K562 (cell line): ENCODE data around the gene MATCAP1. TPM values are rescaled to one million over a fixed set of nuclear protein-coding genes. Genes with fewer than 3 reads are reported as not detected.

Experiments used
- ATAC-seq: fragments of 200-7000 bp; cut with Tn5 transposase; 3 replicates; pipeline ENCODE4 v1.9.1; 2020; ENCODE audit warnings: moderate library complexity
- BruUV-seq: library from RNA; stranded (reverse); fragments of 400-500 nt; replicated peaks from 2 replicates; lab custom pipeline; 2021; lab: Mats Ljungman, UMichigan
- CTCF ChIA-PET: fragments of 300-600 bp; formaldehyde crosslinking; extraction: SDS; loops from one replicate; lab custom pipeline; 2021; ENCODE audit warnings: low intra/inter-chr PET ratio; lab: Yijun Ruan, JAX
- POLR2A ChIA-PET: fragments of 300-600, 350-650 bp; sonication (Branson Sonifier 250); formaldehyde crosslinking; extraction: SDS; loops from one replicate; lab custom pipeline; 2021; ENCODE audit warnings: antibody characterized with exemption, inconsistent platforms; lab: Yijun Ruan, JAX
- DNase-seq, 4 experiments: peaks; one replicate each; pipeline versions ENCODE4 v3.0.0 to v3.0.0-alpha.2; 2011 to 2018; ENCODE audit warnings: low spot score in 3 of 4, mixed read lengths in 3 of 4; ENCODE audit errors: extremely low read depth in 1 of 4
- FAIRE-seq: peaks from 2 replicates; lab custom pipeline; 2011; peaks lifted over from hg19 to GRCh38; lab: Jason Lieb, UNC
- H2AFZ ChIP-seq: 2 replicates; pipeline ENCODE4 v1.6.0; 2011; ENCODE audit warnings: low read depth, low read length, control low read depth, inconsistent platforms
- H3K27ac ChIP-seq: fragments of 200-600 bp; 3 replicates; pipeline ENCODE4 v1.8.0; 2011; ENCODE audit warnings: low read depth, mild to moderate bottlenecking, control low read depth, inconsistent platforms, low read length, moderate library complexity, mixed read lengths; ENCODE audit errors: extremely low read depth
- H3K27me3 ChIP-seq, 2 experiments: fragments of 300-600 bp in 1 of 2; 2 replicates in 1 of 2; 3 replicates in 1 of 2; pipeline versions ENCODE4 v1.6.0 to v1.8.0; 2011; ENCODE audit warnings: inconsistent platforms in 2 of 2, low read length in 2 of 2, mild to moderate bottlenecking in 1 of 2, mixed read lengths in 1 of 2, moderate library complexity in 1 of 2; ENCODE audit not compliant: control insufficient read depth in 2 of 2, insufficient read depth in 2 of 2
- H3K36me3 ChIP-seq: fragments of 300-600 bp; 3 replicates; pipeline ENCODE4 v1.8.0; 2011; ENCODE audit warnings: mild to moderate bottlenecking, low read length, inconsistent platforms; ENCODE audit not compliant: control insufficient read depth, insufficient read depth
- H3K4me1 ChIP-seq, 2 experiments: fragments of 200-600 bp in 1 of 2; replicated peaks in 1 of 2; 2 replicates in 1 of 2; 3 replicates in 1 of 2; pipeline versions ENCODE4 v1.5.1 to v1.8.0; 2011; ENCODE audit warnings: inconsistent platforms in 2 of 2, low read length in 2 of 2, mild to moderate bottlenecking in 1 of 2, mixed read lengths in 1 of 2, moderate library complexity in 1 of 2; ENCODE audit not compliant: control insufficient read depth in 2 of 2, insufficient read depth in 2 of 2
- H3K4me2 ChIP-seq: 2 replicates; pipeline ENCODE4 v1.6.1; 2011; ENCODE audit warnings: low read length, control low read depth, inconsistent platforms, mixed read lengths; ENCODE audit not compliant: insufficient read depth
- H3K4me3 ChIP-seq: fragments of 200-600 bp; sonication (generic), shearing (Covaris generic); 2 replicates; pipeline ENCODE4 v1.5.1; 2016; ENCODE audit warnings: control low read depth, inconsistent platforms
- H3K79me2 ChIP-seq: fragments of 200-600 bp; 3 replicates; pipeline ENCODE4 v1.8.0; 2011; ENCODE audit warnings: low read length, inconsistent platforms; ENCODE audit not compliant: control insufficient read depth, insufficient read depth
- H3K9ac ChIP-seq, 2 experiments: 2 replicates each; pipeline versions ENCODE4 v1.6.0 to v1.6.1; 2011; ENCODE audit warnings: low read depth in 2 of 2, low read length in 2 of 2, control low read depth in 1 of 2, inconsistent platforms in 1 of 2, mild to moderate bottlenecking in 1 of 2, mixed read lengths in 1 of 2; ENCODE audit not compliant: insufficient read depth in 1 of 2
- H3K9me1 ChIP-seq: one replicate; pipeline ENCODE4 v1.6.0; 2011; ENCODE audit warnings: inconsistent platforms, mild to moderate bottlenecking, low read length, moderate library complexity; ENCODE audit not compliant: control insufficient read depth, insufficient read depth
- H3K9me3 ChIP-seq: replicated peaks from 2 replicates; pipeline ENCODE4 v1.5.1; 2011; ENCODE audit warnings: low read depth, low read length, inconsistent platforms; ENCODE audit not compliant: control insufficient read depth, insufficient read depth
- H4K20me1 ChIP-seq: replicated peaks from 2 replicates; pipeline ENCODE4 v1.6.1; 2011; ENCODE audit warnings: low read length, inconsistent platforms, mixed read lengths; ENCODE audit not compliant: control insufficient read depth, insufficient read depth
- HMGN3 ChIP-seq: IDR thresholded peaks from 2 replicates; pipeline ENCODE4 v1.6.1; 2011; ENCODE audit warnings: borderline replicate concordance, low read depth, mild to moderate bottlenecking, mixed read lengths, low read length; ENCODE audit not compliant: insufficient read length; ENCODE audit errors: extremely low read depth
- HNRNPL ChIP-seq: fragments of 200-400 bp; formaldehyde crosslinking; IDR thresholded peaks from 2 replicates; pipeline ENCODE4 v1.6.1; 2017; ENCODE audit warnings: low read depth, mild to moderate bottlenecking, low read length
- PCBP1 ChIP-seq: fragments of 200-400 bp; formaldehyde crosslinking; IDR thresholded peaks from 2 replicates; pipeline ENCODE4 v1.6.1; 2018; ENCODE audit warnings: mild to moderate bottlenecking, low read depth, low read length; ENCODE audit not compliant: poor library complexity, severe bottlenecking
- POLR2G ChIP-seq: fragments of 200-400 bp; formaldehyde crosslinking; IDR thresholded peaks from 2 replicates; pipeline ENCODE4 v1.6.1; 2017; ENCODE audit warnings: low read depth, mild to moderate bottlenecking, antibody characterized with exemption, low read length, moderate library complexity
- SIN3A ChIP-seq, 2 experiments: fragments of 150-350 bp in 1 of 2; IDR thresholded peaks; 2 replicates each; pipeline ENCODE4 v1.6.1; 2011 to 2016; ENCODE audit warnings: borderline replicate concordance in 2 of 2, low read depth in 2 of 2, low read length in 2 of 2, mild to moderate bottlenecking in 2 of 2, moderate library complexity in 2 of 2; ENCODE audit not compliant: control insufficient read depth in 1 of 2
- SRSF7 ChIP-seq: fragments of 200-400 bp; formaldehyde crosslinking; optimal IDR thresholded peaks from 2 replicates; pipeline ENCODE3; 2017; ENCODE audit warnings: mild to moderate bottlenecking, low read depth, low read length
- WGBS: fragments of 100-300 bp; shearing (Covaris generic); methylation state at CpG from one replicate; pipeline ENCODE4 v1.1.6; 2016; ENCODE audit warnings: low coverage, mixed read lengths; ENCODE audit not compliant: insufficient coverage; ENCODE audit errors: missing lambda C conversion rate; 5-methylcytosine and 5-hydroxymethylcytosine counted together
- in situ Hi-C: fragments of 300-500 bp; cut with MboI; formaldehyde crosslinking; loops from 4 replicates; pipeline ENCODE4 v1.15.0; 2018; ENCODE audit warnings: inconsistent platforms, mixed read lengths
- intact Hi-C: fragments of 100-400 bp; cut with micrococcal nuclease; formaldehyde crosslinking; loops from 2 replicates; pipeline ENCODE4 v1.14.2; 2022
- polyA plus RNA-seq, 8 experiments: library from polyadenylated mRNA; depleted of rRNA in 4 of 8; stranded (reverse) in 5 of 8; unstranded in 3 of 8; fragments of >200 nt; fragmentation: Nextera tagmentation in 2 of 8; fragmentation: Illumina TruSeq in 1 of 8; extraction: Ambion mirVana in 2 of 8; extraction: Trizol in 1 of 8; gene quantifications; 2 replicates each; pipeline versions ENCODE4 v1.2.1 to v1.2.3, GENCODE V29; 2011 to 2014; ENCODE audit warnings: inconsistent platforms in 1 of 8, missing spikeins in 1 of 8
- total RNA-seq, 7 experiments: library from RNA; depleted of rRNA in 6 of 7; stranded (reverse); fragments of >200 nt in 6 of 7; fragmentation: Illumina TruSeq in 2 of 7; extraction: Trizol in 2 of 7; gene quantifications; 2 replicates each; pipeline versions ENCODE4 v1.2.1 to v1.2.3, GENCODE V29; 2011 to 2021; ENCODE audit warnings: low replicate concordance in 1 of 7
- TF ChIP-seq, protein P1 (sequence below), 3 experiments: fragments of 200-800 bp in 1 of 3; sonication (Bioruptor generic) in 1 of 3; sonication (generic) in 1 of 3; formaldehyde crosslinking in 1 of 3; IDR thresholded peaks; 2 replicates each; pipeline versions ENCODE4 v1.6.1 to v1.8.0; 2016 to 2022; ENCODE audit warnings: mild to moderate bottlenecking in 2 of 3, missing compliant biosample characterization in 2 of 3, missing genetic modification characterization in 2 of 3, missing genetic modification reagents in 1 of 3
- TF ChIP-seq, protein P2 (sequence below): IDR thresholded peaks from 2 replicates; pipeline ENCODE4 v1.6.1; 2011; ENCODE audit warnings: borderline replicate concordance, low read depth, mild to moderate bottlenecking, moderate library complexity, low read length; ENCODE audit not compliant: insufficient read depth, poor library complexity, severe bottlenecking
- TF ChIP-seq, protein P3 (sequence below): sonication (generic); formaldehyde crosslinking; IDR thresholded peaks from 2 replicates; pipeline ENCODE4 v1.8.0; 2022; ENCODE audit warnings: missing genetic modification reagents, mild to moderate bottlenecking, moderate library complexity, borderline replicate concordance
- TF ChIP-seq, protein P4 (sequence below): sonication (generic); formaldehyde crosslinking; IDR thresholded peaks from 2 replicates; pipeline ENCODE4 v1.8.1; 2023; ENCODE audit warnings: mild to moderate bottlenecking, missing genetic modification reagents

The MATCAP1 gene
- total and polyA plus RNA-seq, 9 of the 15 experiments (the other 6 are each of a cell fraction or from before 2014, with no cell fraction given) = 3.4 to 20.5 (median 10.3) TPM

DNA sequence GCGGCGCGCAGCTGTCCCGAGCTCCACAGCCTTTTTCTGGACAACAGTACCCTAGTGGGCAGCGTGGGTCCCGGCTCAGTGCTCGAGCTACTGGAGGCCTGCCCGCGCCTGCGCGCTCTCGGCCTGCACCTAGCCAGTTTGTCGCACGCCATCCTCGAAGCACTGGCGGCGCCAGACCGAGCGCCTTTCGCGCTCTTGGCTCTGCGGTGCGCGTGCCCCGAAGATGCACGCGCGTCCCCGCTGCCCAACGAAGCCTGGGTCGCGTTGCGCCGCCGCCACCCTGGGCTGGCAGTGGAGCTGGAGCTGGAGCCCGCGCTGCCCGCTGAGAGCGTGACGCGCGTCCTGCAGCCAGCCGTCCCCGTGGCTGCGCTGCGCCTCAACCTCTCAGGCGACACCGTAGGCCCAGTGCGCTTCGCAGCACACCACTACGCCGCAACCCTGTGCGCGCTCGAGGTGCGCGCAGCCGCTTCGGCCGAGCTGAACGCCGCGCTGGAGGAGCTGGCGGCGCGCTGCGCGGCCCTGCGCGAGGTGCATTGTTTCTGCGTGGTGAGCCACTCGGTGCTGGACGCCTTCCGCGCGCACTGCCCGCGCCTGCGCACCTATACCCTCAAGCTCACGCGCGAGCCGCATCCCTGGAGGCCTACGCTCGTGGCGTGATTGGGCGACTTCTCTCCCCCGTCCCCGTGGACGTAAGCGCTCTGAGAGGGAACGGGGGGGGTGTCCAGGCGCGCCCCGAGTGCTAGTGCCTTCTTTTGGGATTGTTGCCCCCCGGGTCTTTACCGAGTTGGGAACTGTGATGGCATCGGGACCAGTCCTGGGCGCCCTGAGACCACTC lies 20.4 kb downstream of the MATCAP1 start:
- intact Hi-C loops = no loop called here
- no peak for ATAC-seq
- peaks cover 13% of the 10 kb centered on the region; the same call in 2 of the 3 replicates for H3K36me3 ChIP-seq

More for the DNA sequence above, 20.4 kb downstream of the MATCAP1 start:
- Histone ChIP-seq H3K4me3 (no peak overlapping the region), H3K4me1 (peaks cover 20 to 86% of the 10 kb centered on the region in 2 experiments), H3K79me2 (peaks cover 28% of the 10 kb centered on the region), H3K27me3 (no peaks in the 10 kb centered on the region), H3K9me1 (no peaks in the 10 kb centered on the region), H3K9ac (peak overlapping the region in 1 of 2 experiments; percentile 7; a peak in 1 of 4 replicates), H3K9me3 (no peaks in the 10 kb centered on the region), H3K27ac (no peak overlapping the region), H2AFZ (no peak overlapping the region), H3K4me2 (no peak overlapping the region)
- DNase-seq (no peak), FAIRE-seq (no peak)
- no TSS peak for BruUV-seq
- ChIA-PET CTCF (no interaction called here), POLR2A (interaction anchor here (1.3 kb wide), 1 partner anchor 24 kb away, joined by 3 read pairs; no protein-coding TSS in a partner anchor)
- in situ Hi-C loops = loop anchor here (25.0 kb wide), 1 partner anchor 201 kb away; the partner anchor contains the start of gene CES3
- 97% methylated on average over 46 of the region's 99 CpGs for WGBS
- TF ChIP-seq SRSF7 = peak; percentile 25
- no peak for TF ChIP-seq SIN3A (IDR thresholded peaks at IDR 0.05; ENCODE audit: borderline replicate concordance in 2 of 2, control insufficient read depth in 1 of 2, low read depth in 2 of 2, low read length in 2 of 2)
- peak; percentile 58; the same call in 1 of the 2 replicates for TF ChIP-seq HNRNPL
- TF ChIP-seq HMGN3 = peak; percentile 50
- TF ChIP-seq, protein P1, sequence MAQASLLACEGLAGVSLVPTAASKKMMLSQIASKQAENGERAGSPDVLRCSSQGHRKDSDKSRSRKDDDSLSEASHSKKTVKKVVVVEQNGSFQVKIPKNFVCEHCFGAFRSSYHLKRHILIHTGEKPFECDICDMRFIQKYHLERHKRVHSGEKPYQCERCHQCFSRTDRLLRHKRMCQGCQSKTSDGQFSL (CRISPR knock-in tag; IDR thresholded peaks at IDR 0.05) = 0 out of 2 replicates have a peak, but pooled peaks have one; percentile 20
- TF ChIP-seq, protein P1 (tag; IDR thresholded peaks at IDR 0.05) = no peak
- TF ChIP-seq, protein P2, sequence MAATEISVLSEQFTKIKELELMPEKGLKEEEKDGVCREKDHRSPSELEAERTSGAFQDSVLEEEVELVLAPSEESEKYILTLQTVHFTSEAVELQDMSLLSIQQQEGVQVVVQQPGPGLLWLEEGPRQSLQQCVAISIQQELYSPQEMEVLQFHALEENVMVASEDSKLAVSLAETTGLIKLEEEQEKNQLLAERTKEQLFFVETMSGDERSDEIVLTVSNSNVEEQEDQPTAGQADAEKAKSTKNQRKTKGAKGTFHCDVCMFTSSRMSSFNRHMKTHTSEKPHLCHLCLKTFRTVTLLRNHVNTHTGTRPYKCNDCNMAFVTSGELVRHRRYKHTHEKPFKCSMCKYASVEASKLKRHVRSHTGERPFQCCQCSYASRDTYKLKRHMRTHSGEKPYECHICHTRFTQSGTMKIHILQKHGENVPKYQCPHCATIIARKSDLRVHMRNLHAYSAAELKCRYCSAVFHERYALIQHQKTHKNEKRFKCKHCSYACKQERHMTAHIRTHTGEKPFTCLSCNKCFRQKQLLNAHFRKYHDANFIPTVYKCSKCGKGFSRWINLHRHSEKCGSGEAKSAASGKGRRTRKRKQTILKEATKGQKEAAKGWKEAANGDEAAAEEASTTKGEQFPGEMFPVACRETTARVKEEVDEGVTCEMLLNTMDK = no peak
- peak; percentile 12 for TF ChIP-seq PCBP1
- TF ChIP-seq POLR2G = peak; percentile 35; the same call in 1 of the 2 replicates
- TF ChIP-seq, protein P3, sequence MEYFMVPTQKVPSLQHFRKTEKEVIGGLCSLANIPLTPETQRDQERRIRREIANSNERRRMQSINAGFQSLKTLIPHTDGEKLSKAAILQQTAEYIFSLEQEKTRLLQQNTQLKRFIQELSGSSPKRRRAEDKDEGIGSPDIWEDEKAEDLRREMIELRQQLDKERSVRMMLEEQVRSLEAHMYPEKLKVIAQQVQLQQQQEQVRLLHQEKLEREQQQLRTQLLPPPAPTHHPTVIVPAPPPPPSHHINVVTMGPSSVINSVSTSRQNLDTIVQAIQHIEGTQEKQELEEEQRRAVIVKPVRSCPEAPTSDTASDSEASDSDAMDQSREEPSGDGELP (CRISPR knock-in tag) = no peak
- TF ChIP-seq, protein P4, sequence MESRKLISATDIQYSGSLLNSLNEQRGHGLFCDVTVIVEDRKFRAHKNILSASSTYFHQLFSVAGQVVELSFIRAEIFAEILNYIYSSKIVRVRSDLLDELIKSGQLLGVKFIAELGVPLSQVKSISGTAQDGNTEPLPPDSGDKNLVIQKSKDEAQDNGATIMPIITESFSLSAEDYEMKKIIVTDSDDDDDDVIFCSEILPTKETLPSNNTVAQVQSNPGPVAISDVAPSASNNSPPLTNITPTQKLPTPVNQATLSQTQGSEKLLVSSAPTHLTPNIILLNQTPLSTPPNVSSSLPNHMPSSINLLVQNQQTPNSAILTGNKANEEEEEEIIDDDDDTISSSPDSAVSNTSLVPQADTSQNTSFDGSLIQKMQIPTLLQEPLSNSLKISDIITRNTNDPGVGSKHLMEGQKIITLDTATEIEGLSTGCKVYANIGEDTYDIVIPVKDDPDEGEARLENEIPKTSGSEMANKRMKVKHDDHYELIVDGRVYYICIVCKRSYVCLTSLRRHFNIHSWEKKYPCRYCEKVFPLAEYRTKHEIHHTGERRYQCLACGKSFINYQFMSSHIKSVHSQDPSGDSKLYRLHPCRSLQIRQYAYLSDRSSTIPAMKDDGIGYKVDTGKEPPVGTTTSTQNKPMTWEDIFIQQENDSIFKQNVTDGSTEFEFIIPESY (CRISPR knock-in tag) = peak; percentile 89
- TF ChIP-seq, all 486 proteins: peak for 7
- H4K20me1 ChIP-seq = no peaks in the 10 kb centered on the region
